Measurements from ENCODE around the gene RABGAP1L. TPM values are rescaled to one million over a fixed set of nuclear protein-coding genes. Genes with fewer than 3 reads are reported as not detected.

The RABGAP1L gene
- total and polyA plus RNA-seq, 2 donors (not counting 3 experiments of a cell fraction or from before 2014, with no cell fraction given) = 6.4 to 22.2 TPM

DNA sequence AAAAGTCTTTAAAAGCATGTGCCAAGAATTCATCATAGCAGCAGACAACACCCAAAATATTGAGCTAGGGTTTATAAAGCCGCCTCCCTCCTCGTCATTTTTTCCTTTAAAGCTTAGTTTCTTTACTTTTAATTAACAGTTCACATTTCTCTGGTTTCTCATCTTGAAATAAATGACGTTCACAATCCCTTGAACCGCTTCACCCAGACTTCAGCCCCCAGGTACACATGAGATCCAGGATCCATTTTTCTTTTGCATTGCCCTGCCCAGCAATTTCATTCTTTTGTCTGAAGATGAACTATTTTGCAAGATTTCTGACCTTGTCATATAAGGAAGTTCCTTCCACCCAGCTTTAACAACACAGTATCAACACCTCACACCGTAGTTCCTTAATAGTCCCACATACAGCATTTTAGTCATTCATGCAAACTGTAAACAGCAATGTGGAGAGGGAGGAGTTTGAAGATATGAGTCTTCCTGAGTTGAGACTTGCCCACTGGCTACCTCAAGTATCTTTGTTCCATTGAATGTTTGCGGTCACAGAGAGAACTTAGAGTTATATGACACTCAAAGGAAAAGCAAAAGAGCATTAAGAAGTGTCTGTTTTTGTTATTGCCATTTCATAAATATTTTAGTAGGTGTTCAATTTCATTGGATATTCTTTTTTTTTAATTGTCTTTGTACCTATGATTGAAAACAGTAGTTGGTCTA, 805.1 kb downstream of the RABGAP1L start:
- Histone ChIP-seq H3K79me2 (ENCODE audit: control insufficient read depth, insufficient read depth, low read length) (no peaks in the 10 kb centered on the region), H3K9me3 (replicated peaks; ENCODE audit: control insufficient read depth, insufficient read depth, low read length) (no peaks in the 10 kb centered on the region), H3K4me2 (ENCODE audit: insufficient read depth, low read length) (no peak overlapping the region), H3K27me3 (ENCODE audit: control insufficient read depth in 2 of 2, insufficient read depth in 2 of 2, low read length in 2 of 2) (no peaks in the 10 kb centered on the region), H3K4me1 (ENCODE audit: control insufficient read depth, extremely low read depth, insufficient read depth, low read length) (peaks cover 26% of the 10 kb centered on the region), H3K4me3 (replicated peaks in 1 of 3; ENCODE audit: insufficient read depth in 1 of 3, low read depth in 1 of 3, low read length in 3 of 3) (no peak overlapping the region), H3K36me3 (ENCODE audit: control insufficient read depth in 2 of 2, extremely low read depth in 1 of 2, insufficient read depth in 2 of 2, low read length in 2 of 2) (no peaks in the 10 kb centered on the region), H3K9ac (replicated peaks; ENCODE audit: extremely low read depth, insufficient read depth, low read length) (no peak overlapping the region), H4K20me1 (replicated peaks; ENCODE audit: control insufficient read depth, extremely low read depth, insufficient read depth, low read length) (no peaks in the 10 kb centered on the region), H2AFZ (ENCODE audit: low read depth, low read length) (peak overlapping the region; percentile 44), H3K27ac (ENCODE audit: insufficient read depth, low read depth, low read length) (no peak overlapping the region), H3K9me1 (replicated peaks; ENCODE audit: control insufficient read depth, extremely low read depth, insufficient read depth, low read length) (no peaks in the 10 kb centered on the region)
- CTCF ChIA-PET = interaction anchor here (1.0 kb wide), 1 partner anchor 14 kb away, joined by 3 read pairs; no protein-coding TSS in a partner anchor
- no TSS peak for BruUV-seq (replicated peaks)
- DNase-seq (ENCODE audit: low read depth, low spot score) (peak; percentile 25), FAIRE-seq (peak; percentile 8)
- dilution Hi-C loops (cut with MboI; ENCODE audit: extremely low pct_ligation_motif_present, low sequenced_read_pairs) = no loop called here
- TF ChIP-seq, protein P1, sequence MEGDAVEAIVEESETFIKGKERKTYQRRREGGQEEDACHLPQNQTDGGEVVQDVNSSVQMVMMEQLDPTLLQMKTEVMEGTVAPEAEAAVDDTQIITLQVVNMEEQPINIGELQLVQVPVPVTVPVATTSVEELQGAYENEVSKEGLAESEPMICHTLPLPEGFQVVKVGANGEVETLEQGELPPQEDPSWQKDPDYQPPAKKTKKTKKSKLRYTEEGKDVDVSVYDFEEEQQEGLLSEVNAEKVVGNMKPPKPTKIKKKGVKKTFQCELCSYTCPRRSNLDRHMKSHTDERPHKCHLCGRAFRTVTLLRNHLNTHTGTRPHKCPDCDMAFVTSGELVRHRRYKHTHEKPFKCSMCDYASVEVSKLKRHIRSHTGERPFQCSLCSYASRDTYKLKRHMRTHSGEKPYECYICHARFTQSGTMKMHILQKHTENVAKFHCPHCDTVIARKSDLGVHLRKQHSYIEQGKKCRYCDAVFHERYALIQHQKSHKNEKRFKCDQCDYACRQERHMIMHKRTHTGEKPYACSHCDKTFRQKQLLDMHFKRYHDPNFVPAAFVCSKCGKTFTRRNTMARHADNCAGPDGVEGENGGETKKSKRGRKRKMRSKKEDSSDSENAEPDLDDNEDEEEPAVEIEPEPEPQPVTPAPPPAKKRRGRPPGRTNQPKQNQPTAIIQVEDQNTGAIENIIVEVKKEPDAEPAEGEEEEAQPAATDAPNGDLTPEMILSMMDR (IDR thresholded peaks at IDR 0.05; ENCODE audit: extremely low read depth in 1 of 2, insufficient read depth in 1 of 2, low read depth in 1 of 2, low read length in 2 of 2) = no peak
- intact Hi-C loops (cut with micrococcal nuclease) = no loop called here
- POLR2A ChIA-PET = no interaction called here

- Histone ChIP-seq H4K20me1 (replicated peaks; ENCODE audit: control insufficient read depth, extremely low read depth, insufficient read depth, low read length) (no peaks in the 10 kb centered on the region), H2AFZ (ENCODE audit: low read depth, low read length) (no peak overlapping the region), H3K4me3 (replicated peaks in 1 of 3; ENCODE audit: insufficient read depth in 1 of 3, low read depth in 1 of 3, low read length in 3 of 3) (no peak overlapping the region), H3K9me1 (replicated peaks; ENCODE audit: control insufficient read depth, extremely low read depth, insufficient read depth, low read length) (no peaks in the 10 kb centered on the region), H3K27ac (ENCODE audit: insufficient read depth, low read depth, low read length) (no peak overlapping the region), H3K27me3 (ENCODE audit: control insufficient read depth in 2 of 2, insufficient read depth in 2 of 2, low read length in 2 of 2) (no peaks in the 10 kb centered on the region), H3K9me3 (replicated peaks; ENCODE audit: control insufficient read depth, insufficient read depth, low read length) (no peaks in the 10 kb centered on the region), H3K79me2 (ENCODE audit: control insufficient read depth, insufficient read depth, low read length) (no peaks in the 10 kb centered on the region), H3K9ac (replicated peaks; ENCODE audit: extremely low read depth, insufficient read depth, low read length) (no peak overlapping the region), H3K4me1 (ENCODE audit: control insufficient read depth, extremely low read depth, insufficient read depth, low read length) (peaks cover 28% of the 10 kb centered on the region), H3K36me3 (ENCODE audit: control insufficient read depth in 2 of 2, extremely low read depth in 1 of 2, insufficient read depth in 2 of 2, low read length in 2 of 2) (no peaks in the 10 kb centered on the region), H3K4me2 (ENCODE audit: insufficient read depth, low read length) (no peak overlapping the region)
- intact Hi-C loops (cut with micrococcal nuclease) (no loop called here), dilution Hi-C loops (cut with MboI; ENCODE audit: extremely low pct_ligation_motif_present, low sequenced_read_pairs) (no loop called here)
- DNase-seq (ENCODE audit: low read depth, low spot score) = no peak
- peak; percentile 31 for FAIRE-seq
- ChIA-PET POLR2A (no interaction called here), CTCF (interaction anchor here (1.0 kb wide), 1 partner anchor 11 kb away, joined by 3 read pairs; no protein-coding TSS in a partner anchor)
- TF ChIP-seq JUN (IDR thresholded peaks at IDR 0.05; ENCODE audit: borderline replicate concordance, insufficient read depth, insufficient read length, low read depth) (no peak), POLR2AphosphoS5 (IDR thresholded peaks at IDR 0.05; ENCODE audit: insufficient read depth, low read depth, low read length) (no peak), FOS (IDR thresholded peaks at IDR 0.05; ENCODE audit: borderline replicate concordance, insufficient read depth, low read length) (no peak), GATA2 (IDR thresholded peaks at IDR 0.05; ENCODE audit: insufficient read depth, insufficient read length, low read depth, low read length) (no peak), EZH2 (IDR thresholded peaks at IDR 0.05; ENCODE audit: borderline replicate concordance, low read depth, low read length, severe bottlenecking) (no peak), MYC (IDR thresholded peaks at IDR 0.05; ENCODE audit: low read depth, low read length) (no peak), MAX (IDR thresholded peaks at IDR 0.05; ENCODE audit: insufficient read depth, insufficient read length) (no peak), POLR2A (IDR thresholded peaks at IDR 0.05; ENCODE audit: low read depth, low read length) (no peak)
- TF ChIP-seq, protein P1 (IDR thresholded peaks at IDR 0.05; ENCODE audit: extremely low read depth in 1 of 2, insufficient read depth in 1 of 2, low read depth in 1 of 2, low read length in 2 of 2) = no peak
- no TSS peak for BruUV-seq (replicated peaks)
Observed at GRCh38 chr1:174964972-174965361, 805.6 kb downstream of the RABGAP1L start.

Measured in endothelial cell of umbilical vein (primary cell).